Common myeloid progenitor, CD34-positive (primary cell): ENCODE measurements around the gene MVD.
A peak's percentile ranks its signal among the peaks of the same experiment; 100 is the strongest.

Experiments
- CTCF ChIA-PET: fragments of 350-600 bp; sonication (Branson Sonifier 250); formaldehyde crosslinking; loops from one replicate; lab custom pipeline; 2021; ENCODE audit warnings: antibody characterized with exemption; lab: Charles Lee
- POLR2A ChIA-PET: fragments of 350-600 bp; sonication (Branson Sonifier 250); formaldehyde crosslinking; loops from one replicate; lab custom pipeline; 2021; ENCODE audit warnings: antibody characterized with exemption; lab: Charles Lee
- DNase-seq, 3 donors: peaks; one replicate each; pipeline versions ENCODE4 v3.0.0 to v3.0.0-alpha.2; 2013
- H3K27ac ChIP-seq, 2 experiments: 1 replicate in 1 of 2; 2 replicates in 1 of 2; pipeline ENCODE4 v1.7.0; 2013; ENCODE audit warnings: inconsistent platforms in 2 of 2, low read length in 2 of 2, mild to moderate bottlenecking in 2 of 2, low read depth in 1 of 2, moderate library complexity in 1 of 2; ENCODE audit not compliant: severe bottlenecking in 2 of 2, insufficient read depth in 1 of 2, poor library complexity in 1 of 2
- H3K27me3 ChIP-seq, 5 experiments: replicated peaks in 2 of 5; 1 replicate in 3 of 5; 2 replicates in 2 of 5; pipeline versions ENCODE4 v1.6.1 to v1.7.0; 2013; ENCODE audit warnings: low read length in 4 of 5, mild to moderate bottlenecking in 2 of 5, moderate library complexity in 2 of 5, inconsistent platforms in 1 of 5; ENCODE audit not compliant: insufficient read depth in 5 of 5, control insufficient read depth in 4 of 5
- H3K36me3 ChIP-seq, 4 experiments: 1 replicate in 2 of 4; 2 replicates in 2 of 4; pipeline versions ENCODE4 v1.6.1 to v1.7.0; 2013; ENCODE audit warnings: low read length in 3 of 4, control low read depth in 1 of 4, mild to moderate bottlenecking in 1 of 4; ENCODE audit not compliant: control insufficient read depth in 4 of 4, insufficient read depth in 4 of 4
- H3K4me1 ChIP-seq, 4 experiments: 1 replicate in 3 of 4; 2 replicates in 1 of 4; pipeline versions ENCODE4 v1.6.1 to v1.7.1; 2013; ENCODE audit warnings: low read length in 3 of 4, mild to moderate bottlenecking in 3 of 4, control low read depth in 1 of 4, inconsistent platforms in 1 of 4, moderate library complexity in 1 of 4; ENCODE audit not compliant: control insufficient read depth in 4 of 4, insufficient read depth in 4 of 4; ENCODE audit errors: control extremely low read depth in 1 of 4
- H3K4me3 ChIP-seq, 7 experiments: 1 replicate in 4 of 7; 2 replicates in 3 of 7; pipeline versions ENCODE4 v1.5.1 to v1.7.0; 2013; ENCODE audit warnings: mild to moderate bottlenecking in 7 of 7, low read length in 6 of 7, moderate library complexity in 6 of 7, inconsistent platforms in 2 of 7, low read depth in 2 of 7, control low read depth in 1 of 7; ENCODE audit not compliant: insufficient read depth in 4 of 7, control insufficient read depth in 1 of 7; ENCODE audit errors: extremely low read depth in 1 of 7
- H3K9me3 ChIP-seq, 5 experiments: 1 replicate in 4 of 5; 2 replicates in 1 of 5; pipeline versions ENCODE4 v1.6.1 to v1.7.1; 2013; ENCODE audit warnings: low read length in 4 of 5, mild to moderate bottlenecking in 2 of 5, inconsistent platforms in 1 of 5, low read depth in 1 of 5, moderate library complexity in 1 of 5; ENCODE audit not compliant: control insufficient read depth in 4 of 5, insufficient read depth in 2 of 5; ENCODE audit errors: control extremely low read depth in 1 of 5
- WGBS: methylation state at CpG from one replicate; pipeline ENCODE4 v1.1.5; 2013; ENCODE audit not compliant: insufficient coverage; 5-methylcytosine and 5-hydroxymethylcytosine counted together

Gene MVD

DNA sequence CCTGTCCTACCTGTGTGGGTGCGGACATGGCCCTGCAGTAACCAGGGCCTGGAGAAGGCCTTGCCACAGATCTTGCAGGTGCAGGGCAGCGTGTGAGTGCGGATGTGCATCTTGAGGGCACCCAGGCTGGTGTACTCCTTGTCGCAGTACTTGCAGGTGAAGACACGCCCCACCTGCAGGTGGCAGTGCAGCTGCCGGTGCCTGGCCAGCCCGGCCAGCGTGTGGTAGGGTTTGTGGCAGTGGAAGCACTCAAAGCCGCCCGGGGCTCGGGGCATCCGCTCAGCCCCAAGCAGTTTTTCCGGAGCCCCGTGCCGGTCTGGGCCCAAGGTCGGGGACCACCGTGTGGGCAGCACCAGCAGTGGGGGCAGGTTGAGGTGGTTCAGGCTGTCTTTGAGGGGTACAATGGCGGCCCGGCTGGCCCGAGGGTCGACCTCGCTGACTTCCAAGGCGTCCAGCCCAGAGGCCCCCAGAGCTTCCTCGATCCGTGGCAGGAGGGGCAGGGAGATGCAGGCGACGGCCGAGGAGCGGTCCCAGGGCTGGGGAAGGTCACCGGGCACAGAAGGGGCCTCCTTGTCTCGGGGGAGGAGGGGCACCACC is 18.3 kb upstream of the MVD start:
- CTCF ChIA-PET: interaction anchor here (0.6 to 3.7 kb wide), 6 partner anchors 9 to 91 kb away, joined by 3 to 18 read pairs (median 8); partner anchors contain the start of gene MVD
- DNase-seq: peak in 2 of 3 donors; percentile 66 to 69
- peaks cover 0 to 35% (median 11%) of the 10 kb centered on the region in 4 experiments for H3K36me3 ChIP-seq
- POLR2A ChIA-PET: no interaction called here
- H3K27ac ChIP-seq: no peak overlapping the region
- no peaks in the 10 kb centered on the region for H3K9me3 ChIP-seq
- H3K4me3 ChIP-seq: peak overlapping the region in 2 of 7 experiments; percentile 33 to 36
- no peaks in the 10 kb centered on the region for H3K27me3 ChIP-seq
- peaks cover 2 to 41% (median 31%) of the 10 kb centered on the region in 4 experiments for H3K4me1 ChIP-seq
- WGBS: 63% methylated on average over 31 of the region's 31 CpGs

- Histone ChIP-seq H3K27me3 (no peaks in the 10 kb centered on the region), H3K9me3 (no peaks in the 10 kb centered on the region), H3K4me1 (peaks cover 2 to 35% (median 26%) of the 10 kb centered on the region in 4 experiments), H3K4me3 (peak overlapping the region in 1 of 7 experiments; percentile 5), H3K27ac (no peak overlapping the region), H3K36me3 (peaks cover 0 to 41% (median 14%) of the 10 kb centered on the region in 4 experiments)
- no peak for DNase-seq
- ChIA-PET POLR2A (interaction anchor here (0.6 kb wide), 1 partner anchor 125 kb away, joined by 5 read pairs; no protein-coding TSS in a partner anchor), CTCF (interaction anchor here (0.6 to 3.7 kb wide), 6 partner anchors 8 to 226 kb away, joined by 3 to 18 read pairs (median 8); partner anchors contain the start of gene MVD)
- WGBS: 100% methylated on average over 3 of the region's 5 CpGs
Measured at GRCh38 chr16:88680554-88681083, 17.7 kb upstream of the MVD start.

- Histone ChIP-seq H3K9me3 (no peaks in the 10 kb centered on the region), H3K4me3 (no peak overlapping the region), H3K27ac (no peak overlapping the region), H3K27me3 (no peaks in the 10 kb centered on the region), H3K4me1 (peaks cover 2 to 20% (median 18%) of the 10 kb centered on the region in 4 experiments), H3K36me3 (peaks cover 0 to 52% (median 17%) of the 10 kb centered on the region in 4 experiments)
- no peak for DNase-seq
- POLR2A ChIA-PET: no interaction called here
- 96% methylated on average over 25 of the region's 32 CpGs for WGBS
- CTCF ChIA-PET: no interaction called here
Measured at GRCh38 chr16:88678224-88678979, 15.5 kb upstream of the MVD start.

- peaks cover 0 to 52% (median 17%) of the 10 kb centered on the region in 4 experiments for H3K36me3 ChIP-seq
- H3K4me1 ChIP-seq: peaks cover 2 to 20% (median 18%) of the 10 kb centered on the region in 4 experiments
- H3K27ac ChIP-seq: no peak overlapping the region
- H3K9me3 ChIP-seq: no peaks in the 10 kb centered on the region
- DNase-seq: no peak
- ChIA-PET CTCF (no interaction called here), POLR2A (no interaction called here)
- H3K27me3 ChIP-seq: no peaks in the 10 kb centered on the region
- no peak overlapping the region for H3K4me3 ChIP-seq
- 88% methylated on average over 8 of the region's 13 CpGs for WGBS
Measured at GRCh38 chr16:88677721-88678120, 14.8 kb upstream of the MVD start.

DNA sequence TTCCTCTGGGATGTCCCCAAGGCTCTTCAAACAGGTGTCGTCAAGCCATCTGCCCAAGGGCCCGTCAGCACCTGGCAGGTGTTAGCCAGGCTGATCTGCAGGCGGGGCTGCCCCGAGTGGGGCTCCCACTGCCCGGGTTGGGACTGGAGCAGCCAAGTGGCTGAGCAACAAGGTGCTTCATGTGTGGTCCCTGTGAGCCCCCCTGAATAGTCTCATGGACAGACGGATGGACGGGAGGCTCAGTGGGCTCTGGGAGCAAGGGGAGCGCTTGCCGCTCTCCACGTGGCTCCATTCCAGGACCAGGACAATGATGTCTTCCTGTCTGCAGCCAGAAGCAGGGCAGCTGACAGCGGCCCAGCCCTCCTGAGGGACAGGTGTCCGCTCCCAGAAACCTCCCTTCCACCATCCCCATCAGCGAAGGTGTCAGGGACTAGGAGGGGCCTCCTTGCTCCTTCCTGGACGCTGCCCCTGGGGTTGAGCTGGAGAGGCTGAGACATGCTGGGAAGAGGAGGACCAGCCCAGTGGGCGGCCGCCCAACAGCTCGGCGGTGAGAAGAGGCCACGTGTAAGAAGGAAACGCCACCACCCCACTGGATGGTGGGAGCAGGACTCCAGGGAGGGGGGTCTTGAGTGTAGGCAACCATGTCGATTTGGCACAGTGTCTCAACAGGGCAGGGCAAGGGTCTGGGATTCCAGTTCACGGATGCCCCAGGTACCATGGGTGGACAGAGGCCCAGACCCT is 13.8 kb upstream of the MVD start:
- CTCF ChIA-PET: no interaction called here
- POLR2A ChIA-PET: no interaction called here
- 98% methylated on average over 16 of the region's 22 CpGs for WGBS
- Histone ChIP-seq H3K4me3 (no peak overlapping the region), H3K9me3 (no peaks in the 10 kb centered on the region), H3K27me3 (no peaks in the 10 kb centered on the region), H3K27ac (no peak overlapping the region), H3K36me3 (peaks cover 0 to 52% (median 17%) of the 10 kb centered on the region in 4 experiments), H3K4me1 (peaks cover 0 to 12% (median 10%) of the 10 kb centered on the region in 4 experiments)
- no peak for DNase-seq

DNA sequence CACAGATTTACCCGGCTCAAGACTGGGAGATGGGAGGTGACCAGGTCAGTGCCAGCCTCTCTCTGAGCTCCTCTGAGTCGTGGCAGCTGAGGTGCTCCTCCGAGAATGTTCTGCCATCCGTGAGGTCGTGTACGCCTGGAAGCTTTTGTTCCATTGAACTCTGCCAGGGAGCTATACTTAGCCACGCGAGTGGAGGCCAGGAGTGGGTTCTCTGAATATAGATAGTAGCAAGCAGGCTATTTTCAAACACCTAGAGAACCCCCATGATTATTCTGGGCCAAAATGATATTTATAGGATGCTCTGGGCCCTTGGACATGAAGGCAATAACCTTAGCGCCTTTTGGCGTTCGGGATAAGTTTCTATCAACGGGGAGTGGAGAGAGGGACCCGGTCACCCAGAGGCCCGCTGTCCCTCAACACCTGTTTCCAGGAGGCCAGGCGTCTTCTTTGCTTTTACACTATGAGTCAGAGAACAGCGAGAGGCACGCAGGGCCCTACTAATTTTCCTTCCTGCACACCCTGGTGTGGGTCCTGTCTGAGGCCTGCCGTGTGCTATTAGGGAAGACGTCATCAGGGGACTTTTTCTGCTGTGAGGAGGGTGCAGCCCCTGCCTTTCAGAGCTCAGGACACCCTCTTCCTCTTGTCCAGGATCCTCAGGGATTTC is 11.0 kb upstream of the MVD start:
- peaks cover 0 to 44% (median 16%) of the 10 kb centered on the region in 4 experiments for H3K36me3 ChIP-seq
- H3K4me1 ChIP-seq: no peaks in the 10 kb centered on the region
- H3K9me3 ChIP-seq: no peaks in the 10 kb centered on the region
- no peak for DNase-seq
- CTCF ChIA-PET: interaction anchor here (1.5 kb wide), 1 partner anchor 9 kb away, joined by 7 read pairs; no protein-coding TSS in a partner anchor
- no peak overlapping the region for H3K4me3 ChIP-seq
- POLR2A ChIA-PET: no interaction called here
- WGBS: 94% methylated on average over 15 of the region's 19 CpGs
- H3K27ac ChIP-seq: no peak overlapping the region
- H3K27me3 ChIP-seq: no peaks in the 10 kb centered on the region
